ENCODE measurements around the gene GGA2.

- TF ChIP-seq CTCF (IDR thresholded peaks at IDR 0.05) (no peak), POLR2A (IDR thresholded peaks at IDR 0.05) (no peak), EP300 (IDR thresholded peaks at IDR 0.05) (no peak), POLR2AphosphoS5 (IDR thresholded peaks at IDR 0.05) (no peak)
Measured at GRCh38 chr16:23469814-23470213, 40.5 kb downstream of the GGA2 start.

Measured in stomach (tissue), 4 donors.